ENCODE measurements around the gene MEGF6.
A peak's percentile ranks its signal among the peaks of the same experiment; 100 is the strongest.

The MEGF6 gene

DNA sequence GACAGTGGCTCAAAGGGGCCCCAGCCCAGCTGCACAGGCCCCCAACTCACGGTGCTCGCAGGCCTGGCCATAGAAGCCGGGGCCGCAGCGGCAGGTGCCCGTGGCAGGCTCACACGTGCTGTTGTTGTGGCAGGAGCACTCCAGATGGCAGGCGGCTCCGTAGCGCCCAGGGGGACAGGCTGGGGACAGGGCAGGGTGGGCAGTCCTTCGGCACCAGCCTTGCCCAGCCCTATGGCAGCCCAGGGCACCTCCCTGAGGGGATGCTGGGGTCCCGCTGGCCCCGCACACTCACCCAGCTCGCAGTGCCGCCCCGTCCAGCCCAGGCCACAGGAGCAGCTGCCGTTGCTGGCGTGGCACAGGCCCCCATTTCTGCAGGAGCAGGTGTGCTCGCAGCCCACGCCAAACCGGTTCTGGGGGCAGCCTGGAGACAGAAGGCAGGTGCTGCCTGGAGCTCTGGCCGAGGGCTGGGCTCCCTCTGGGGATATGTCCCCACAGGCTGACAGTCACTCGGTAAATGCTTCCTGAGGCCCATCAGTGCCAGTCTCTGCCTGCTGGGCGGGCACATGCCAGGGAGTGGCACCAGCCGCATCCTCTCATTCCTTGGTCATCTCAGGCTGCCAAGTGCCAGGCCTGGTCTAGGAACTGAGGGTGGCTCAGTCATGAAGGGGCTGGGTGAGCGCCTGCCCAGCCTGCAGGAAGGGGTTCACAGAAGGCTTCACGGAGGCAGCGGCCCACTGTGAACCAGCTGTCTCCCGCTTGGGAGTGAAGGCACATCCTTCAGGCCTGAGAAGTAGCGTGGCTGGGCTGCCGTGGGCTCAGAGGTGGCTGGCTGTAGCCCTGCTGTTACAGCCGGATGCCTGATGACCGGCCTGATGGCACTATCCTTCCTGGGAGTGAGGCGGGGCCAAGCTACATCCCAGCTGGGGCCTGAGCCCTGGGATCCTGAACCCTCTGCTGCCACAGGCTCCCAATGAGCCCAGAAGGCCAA lies 116.7 kb downstream of the MEGF6 start:
- no peak overlapping the region for H3K4me3 Mint-ChIP-seq
- no peak for DNase-seq (ENCODE audit: low spot score)
- H3K36me3 Mint-ChIP-seq (ENCODE audit: low read depth): no peaks in the 10 kb centered on the region
- no peak overlapping the region for H3K27ac Mint-ChIP-seq
- H3K27me3 Mint-ChIP-seq (ENCODE audit: low read depth): no peaks in the 10 kb centered on the region
- H3K4me1 Mint-ChIP-seq (ENCODE audit: low read depth): peaks cover 2% of the 10 kb centered on the region
- H3K9me3 Mint-ChIP-seq: no peaks in the 10 kb centered on the region

DNA sequence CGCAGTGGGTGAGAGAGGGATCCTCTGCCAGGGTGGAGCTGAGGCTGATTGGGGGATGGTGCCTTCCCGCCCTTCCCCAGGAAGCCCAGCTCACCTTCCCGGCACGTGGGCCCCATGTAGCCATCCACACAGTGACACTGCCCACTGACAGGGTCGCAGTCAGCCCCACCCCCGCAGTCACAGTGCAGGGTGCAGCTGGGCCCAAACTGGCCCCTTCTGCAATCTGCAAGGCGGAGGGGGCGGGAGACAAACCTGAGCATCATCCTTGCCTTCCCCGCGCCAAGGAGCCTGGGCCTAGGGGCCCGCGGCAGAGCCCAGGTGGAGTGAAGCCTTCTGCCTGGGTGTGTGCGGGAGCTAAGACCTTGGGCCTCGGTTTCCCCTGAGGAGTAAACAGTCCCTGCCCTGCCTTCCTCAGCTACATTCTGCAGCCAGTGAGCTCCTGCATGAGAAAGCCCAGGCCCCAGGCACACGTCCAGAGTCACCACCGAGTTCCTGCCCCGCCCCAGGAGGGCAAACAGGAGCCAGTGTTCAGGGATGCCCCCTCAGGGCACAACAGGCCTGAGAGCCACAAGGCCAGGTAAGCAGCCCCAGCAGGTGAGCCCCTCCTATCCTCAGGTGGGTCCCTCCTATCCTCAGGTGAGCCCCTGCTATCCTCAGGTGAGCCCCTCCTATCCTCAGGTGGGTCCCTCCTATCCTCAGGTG lies 118.6 kb downstream of the MEGF6 start:
- Mint-ChIP-seq H3K4me1 (ENCODE audit: low read depth) (peaks cover 2% of the 10 kb centered on the region), H3K9me3 (peaks cover 6% of the 10 kb centered on the region), H3K27me3 (ENCODE audit: low read depth) (no peaks in the 10 kb centered on the region), H3K27ac (no peak overlapping the region), H3K4me3 (no peak overlapping the region), H3K36me3 (ENCODE audit: low read depth) (no peaks in the 10 kb centered on the region)
- no peak for DNase-seq (ENCODE audit: low spot score)

DNA sequence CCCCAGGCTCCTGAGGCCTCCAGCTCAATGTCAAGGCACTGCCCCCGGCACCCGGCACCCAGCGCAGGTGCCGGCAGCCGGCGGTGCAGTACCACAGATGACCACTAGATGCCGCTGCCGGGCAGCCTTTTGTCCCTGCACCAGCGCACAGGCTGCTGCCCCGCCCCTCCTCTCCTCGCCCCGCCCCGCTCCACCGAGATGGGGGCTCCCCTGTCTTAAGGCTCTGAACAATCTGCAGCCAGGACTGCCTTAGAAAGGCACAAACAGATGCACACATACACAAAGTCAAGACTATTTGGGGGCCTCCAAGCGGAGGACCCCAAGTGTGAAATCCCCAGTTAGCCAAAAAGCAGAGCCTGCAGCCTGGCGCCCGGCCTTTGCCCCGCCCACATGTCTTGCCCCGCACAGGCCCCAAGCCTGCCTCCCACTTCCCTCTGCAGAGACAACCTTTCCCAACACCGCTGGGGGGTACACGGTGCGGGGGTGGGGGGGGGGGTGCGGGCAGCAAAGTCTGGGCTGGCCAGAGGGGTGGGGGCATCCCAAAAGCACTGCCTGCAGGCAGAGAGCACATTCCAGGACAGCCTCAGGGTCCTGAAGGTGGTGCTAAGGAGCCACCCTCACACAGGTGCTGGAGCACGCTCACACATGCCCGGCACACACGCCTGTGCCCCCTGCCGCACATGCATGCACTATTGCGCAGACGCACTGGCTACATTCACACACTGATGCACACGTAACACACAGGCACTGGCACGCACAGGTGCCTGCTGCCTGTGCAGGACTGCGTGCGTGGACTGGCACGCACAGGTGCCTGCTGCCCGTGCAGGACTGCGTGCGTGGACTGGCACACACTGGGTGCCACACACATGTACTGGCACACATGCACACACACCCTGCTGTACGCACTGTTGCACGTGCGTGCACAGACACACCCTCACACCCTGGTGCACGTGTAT lies 119.7 kb downstream of the MEGF6 start:
- Mint-ChIP-seq H3K4me1 (ENCODE audit: low read depth) (peaks cover 2% of the 10 kb centered on the region), H3K27me3 (ENCODE audit: low read depth) (no peaks in the 10 kb centered on the region), H3K36me3 (ENCODE audit: low read depth) (no peaks in the 10 kb centered on the region), H3K27ac (no peak overlapping the region), H3K4me3 (no peak overlapping the region), H3K9me3 (peaks cover 6% of the 10 kb centered on the region)
- DNase-seq (ENCODE audit: low spot score): peak; percentile 71

DNA sequence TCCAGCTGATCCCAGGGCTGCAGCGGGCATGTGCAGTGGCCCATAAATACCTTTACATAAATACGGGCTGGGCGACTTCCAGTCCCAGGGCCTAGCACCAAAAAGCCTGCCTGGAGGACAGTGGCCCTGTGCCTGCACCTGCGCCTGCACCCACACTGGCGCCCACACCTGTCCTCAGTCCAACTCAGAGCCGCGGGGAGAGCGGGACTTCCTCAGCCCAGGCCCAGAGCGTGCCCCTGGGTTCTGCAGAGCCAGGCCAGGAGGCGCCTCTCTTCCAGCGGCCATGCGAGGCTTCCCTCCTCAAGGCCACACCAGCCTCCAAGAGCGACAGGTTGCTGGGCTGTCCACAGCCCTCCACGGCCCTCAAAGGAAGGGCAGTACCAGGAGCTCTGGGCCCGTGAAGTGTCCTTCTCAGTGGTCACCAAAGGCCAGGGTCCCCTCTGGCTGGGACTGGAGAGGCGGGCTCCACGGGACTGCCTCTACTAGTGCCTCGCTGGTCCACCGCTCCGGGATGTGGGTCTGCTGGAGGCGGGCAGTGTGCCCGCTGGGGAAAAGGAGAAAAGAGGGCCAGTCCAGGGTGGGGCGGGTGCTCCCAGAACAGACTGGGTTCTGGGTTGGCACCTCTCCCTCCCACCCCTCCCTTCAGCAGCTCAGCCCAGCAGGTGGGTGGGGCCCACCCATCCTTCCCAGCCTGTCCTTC lies 121.1 kb downstream of the MEGF6 start:
- H3K4me3 Mint-ChIP-seq: no peak overlapping the region
- H3K27ac Mint-ChIP-seq: no peak overlapping the region

DNA sequence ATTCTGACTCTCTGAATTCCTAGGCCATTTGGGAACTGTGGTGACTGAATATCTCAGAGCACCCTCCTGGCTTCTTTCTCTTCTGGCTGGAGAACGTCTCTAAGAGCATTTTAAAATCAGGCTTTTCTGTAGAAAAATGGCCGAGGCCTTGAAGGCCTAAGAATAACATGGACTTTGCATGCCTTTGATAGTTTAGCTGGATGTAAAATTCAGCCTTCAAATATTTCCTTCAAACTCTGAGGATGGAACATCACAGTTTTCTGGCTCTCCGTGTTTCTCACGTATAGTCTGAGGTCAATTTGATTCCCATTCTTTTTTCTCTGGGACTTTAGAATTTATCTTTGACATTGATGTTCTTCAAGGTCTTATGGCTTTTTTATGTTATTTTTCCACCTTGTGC lies 122.9 kb downstream of the MEGF6 start:
- DNase-seq (ENCODE audit: low spot score): no peak
- Mint-ChIP-seq H3K4me1 (ENCODE audit: low read depth) (peaks cover 2% of the 10 kb centered on the region), H3K36me3 (ENCODE audit: low read depth) (no peaks in the 10 kb centered on the region), H3K27ac (no peak overlapping the region), H3K9me3 (peaks cover 6% of the 10 kb centered on the region), H3K27me3 (ENCODE audit: low read depth) (no peaks in the 10 kb centered on the region), H3K4me3 (no peak overlapping the region)

More for the DNA sequence above, 121.1 kb downstream of the MEGF6 start:
- Mint-ChIP-seq H3K27me3 (ENCODE audit: low read depth) (no peaks in the 10 kb centered on the region), H3K4me1 (ENCODE audit: low read depth) (peaks cover 2% of the 10 kb centered on the region), H3K9me3 (peaks cover 6% of the 10 kb centered on the region), H3K36me3 (ENCODE audit: low read depth) (no peaks in the 10 kb centered on the region)
- DNase-seq (ENCODE audit: low spot score): no peak

DNA sequence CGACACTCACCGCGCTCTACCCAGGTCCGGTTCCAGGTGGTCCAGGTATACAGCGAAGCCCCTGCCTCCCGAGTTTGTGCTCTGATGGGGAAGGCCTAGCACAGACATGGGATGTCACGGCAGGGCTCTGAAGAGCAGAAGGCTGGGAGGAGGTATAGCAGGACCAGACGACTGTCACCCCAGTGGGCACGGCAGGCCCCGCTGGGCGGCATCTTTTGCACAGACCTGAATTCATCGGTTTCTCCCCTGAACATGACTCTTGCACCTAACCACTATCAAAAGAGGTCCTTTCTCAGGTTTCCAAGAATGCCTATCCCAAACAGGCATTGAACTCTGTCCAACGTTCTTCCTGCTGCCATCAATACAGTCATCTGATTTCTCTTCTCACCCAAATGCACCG lies 126.3 kb downstream of the MEGF6 start:
- Mint-ChIP-seq H3K27me3 (ENCODE audit: low read depth) (no peaks in the 10 kb centered on the region), H3K4me3 (no peak overlapping the region)

DNA sequence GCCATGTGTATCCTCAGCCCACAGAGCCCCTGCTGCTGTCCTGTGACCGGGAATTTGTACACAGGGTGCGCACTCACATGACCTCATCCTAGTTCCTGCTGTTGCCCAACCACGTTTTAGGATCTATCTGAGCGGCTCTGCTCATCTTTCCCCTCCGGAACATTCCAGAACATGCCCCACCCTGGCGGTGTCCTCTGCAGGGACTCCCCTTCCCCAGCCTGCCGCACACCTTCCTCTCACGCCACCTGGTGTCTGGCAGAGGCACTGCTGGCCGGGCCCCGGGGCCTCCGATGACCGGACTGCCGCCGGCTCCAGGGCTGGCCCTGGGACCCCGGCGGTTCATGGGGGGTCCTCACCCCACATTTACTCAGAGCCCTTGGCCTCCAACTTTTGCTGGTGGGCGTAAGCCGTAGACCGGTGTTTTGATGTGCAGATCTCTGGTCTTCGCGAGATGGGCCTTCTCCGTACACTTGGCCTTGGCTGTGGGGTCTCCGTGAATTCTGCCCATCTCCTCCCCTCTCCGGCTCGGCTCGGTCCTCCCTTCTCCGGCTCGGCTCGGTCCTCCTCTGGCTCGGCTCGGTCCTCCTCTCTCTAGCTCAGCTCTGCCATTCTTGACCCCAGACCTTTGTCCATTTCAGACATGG lies 127.4 kb downstream of the MEGF6 start:
- Mint-ChIP-seq H3K9me3 (peaks cover 4% of the 10 kb centered on the region), H3K27ac (no peak overlapping the region), H3K4me3 (no peak overlapping the region), H3K27me3 (ENCODE audit: low read depth) (no peaks in the 10 kb centered on the region), H3K36me3 (ENCODE audit: low read depth) (no peaks in the 10 kb centered on the region), H3K4me1 (ENCODE audit: low read depth) (no peaks in the 10 kb centered on the region)
- DNase-seq (ENCODE audit: low spot score): peak; percentile 12

More for the DNA sequence above, 126.3 kb downstream of the MEGF6 start:
- H3K4me1 Mint-ChIP-seq (ENCODE audit: low read depth): no peaks in the 10 kb centered on the region
- no peak for DNase-seq (ENCODE audit: low spot score)
- H3K36me3 Mint-ChIP-seq (ENCODE audit: low read depth): no peaks in the 10 kb centered on the region
- peaks cover 6% of the 10 kb centered on the region for H3K9me3 Mint-ChIP-seq
- H3K27ac Mint-ChIP-seq: no peak overlapping the region

DNA sequence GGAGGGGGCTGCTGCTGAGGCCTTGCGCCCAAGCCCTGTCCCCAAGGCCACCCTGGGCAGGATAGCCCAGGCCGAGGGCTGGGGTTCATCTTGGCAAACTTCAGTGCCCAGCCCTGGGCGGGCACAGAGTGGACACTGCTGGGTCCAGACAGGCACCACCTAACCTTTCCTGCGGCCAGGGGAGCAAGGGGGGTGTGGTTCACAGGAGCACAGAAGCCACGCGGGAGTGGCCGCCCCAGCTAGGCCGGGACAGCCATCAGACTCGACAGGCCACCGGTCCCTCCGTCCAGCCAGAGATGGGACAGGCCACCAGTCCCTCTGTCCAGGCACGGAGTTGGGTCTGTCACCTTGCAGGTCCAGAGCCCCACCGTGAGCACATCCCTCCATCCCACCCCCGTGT lies 127.9 kb downstream of the MEGF6 start:
- no peak overlapping the region for H3K4me3 Mint-ChIP-seq
- H3K9me3 Mint-ChIP-seq: no peaks in the 10 kb centered on the region
- H3K27me3 Mint-ChIP-seq (ENCODE audit: low read depth): no peaks in the 10 kb centered on the region
- DNase-seq (ENCODE audit: low spot score): no peak
- H3K27ac Mint-ChIP-seq: no peak overlapping the region
- no peaks in the 10 kb centered on the region for H3K36me3 Mint-ChIP-seq (ENCODE audit: low read depth)
- H3K4me1 Mint-ChIP-seq (ENCODE audit: low read depth): no peaks in the 10 kb centered on the region

DNA sequence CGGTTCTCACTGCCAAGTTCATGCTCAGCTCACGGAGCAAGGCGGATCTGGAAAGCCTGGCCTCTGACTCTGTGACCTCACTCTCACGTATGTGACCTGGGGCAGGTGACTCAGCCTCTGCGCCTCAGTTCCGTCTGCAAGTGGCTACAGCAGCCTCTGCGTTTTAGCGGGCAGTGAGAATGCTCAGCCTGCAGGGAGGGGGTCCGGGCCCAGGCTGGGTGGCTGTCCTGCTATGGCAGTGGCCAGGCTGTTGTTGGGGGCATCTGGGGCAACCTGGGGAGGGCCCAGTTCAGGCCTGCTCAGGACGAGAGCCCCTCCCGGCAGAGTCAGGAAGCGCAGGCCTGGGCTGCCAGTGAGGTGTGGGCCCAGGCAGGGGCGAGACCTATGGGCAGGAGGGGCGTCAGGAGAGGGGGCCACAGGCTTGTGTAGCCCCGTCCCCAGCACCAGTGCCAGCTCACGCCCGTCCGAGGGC lies 128.9 kb downstream of the MEGF6 start:
- H3K27ac Mint-ChIP-seq: no peak overlapping the region
- H3K4me3 Mint-ChIP-seq: no peak overlapping the region
- H3K4me1 Mint-ChIP-seq (ENCODE audit: low read depth): no peaks in the 10 kb centered on the region
- no peak for DNase-seq (ENCODE audit: low spot score)
- no peaks in the 10 kb centered on the region for H3K27me3 Mint-ChIP-seq (ENCODE audit: low read depth)
- H3K36me3 Mint-ChIP-seq (ENCODE audit: low read depth): no peaks in the 10 kb centered on the region
- no peaks in the 10 kb centered on the region for H3K9me3 Mint-ChIP-seq

DNA sequence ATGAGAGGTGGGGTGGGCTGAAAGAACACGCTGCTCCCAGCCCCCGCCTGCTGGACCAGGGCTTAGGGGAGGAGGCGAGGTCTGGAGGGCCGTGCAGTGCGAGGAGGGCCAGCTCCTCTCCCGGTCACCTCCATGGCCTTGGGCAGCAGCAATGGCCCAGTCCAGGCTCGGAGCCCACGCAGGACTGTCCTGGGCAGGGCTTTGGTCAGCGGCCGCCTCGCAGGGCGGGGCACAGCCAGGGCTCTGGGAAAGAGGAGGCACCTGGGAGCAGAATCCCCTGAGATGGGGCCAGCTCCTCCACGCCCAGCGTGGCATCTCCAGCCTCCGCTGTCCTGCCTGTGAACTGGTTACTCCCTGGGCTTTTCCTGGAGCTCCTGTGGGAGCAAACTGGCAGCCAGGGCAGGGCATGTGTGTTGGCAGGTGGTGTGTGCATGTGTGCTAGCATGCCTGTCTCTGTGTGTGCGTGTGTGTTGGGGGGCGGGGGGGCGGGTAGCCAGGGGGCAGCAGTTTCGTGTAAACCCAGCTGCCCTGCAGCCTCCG lies 129.4 kb downstream of the MEGF6 start:
- no peak for DNase-seq (ENCODE audit: low spot score)
- Mint-ChIP-seq H3K9me3 (no peaks in the 10 kb centered on the region), H3K27me3 (ENCODE audit: low read depth) (no peaks in the 10 kb centered on the region), H3K4me3 (no peak overlapping the region), H3K36me3 (ENCODE audit: low read depth) (no peaks in the 10 kb centered on the region), H3K4me1 (ENCODE audit: low read depth) (no peaks in the 10 kb centered on the region), H3K27ac (no peak overlapping the region)

DNA sequence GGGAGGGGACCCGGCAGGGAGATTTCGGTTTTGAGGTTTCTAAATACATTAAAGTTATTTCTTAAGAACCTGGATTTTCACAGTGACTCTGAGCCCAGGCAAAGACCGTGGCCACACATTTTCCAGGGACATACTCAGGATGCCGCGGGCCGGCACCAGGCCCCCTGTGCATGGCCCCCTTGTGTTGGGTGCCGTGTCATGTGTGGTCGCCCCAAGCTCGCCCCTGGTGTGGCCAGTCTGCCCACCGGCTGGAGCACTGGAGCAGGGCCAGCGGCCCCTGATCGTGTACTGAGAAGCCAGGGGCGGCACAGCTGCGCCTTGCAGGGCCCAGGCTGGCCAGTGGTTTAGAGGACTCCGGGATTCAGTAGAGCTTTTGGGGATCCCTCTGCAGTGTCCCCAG lies 130.3 kb downstream of the MEGF6 start:
- Mint-ChIP-seq H3K27me3 (ENCODE audit: low read depth) (no peaks in the 10 kb centered on the region), H3K36me3 (ENCODE audit: low read depth) (no peaks in the 10 kb centered on the region), H3K9me3 (no peaks in the 10 kb centered on the region)

DNA sequence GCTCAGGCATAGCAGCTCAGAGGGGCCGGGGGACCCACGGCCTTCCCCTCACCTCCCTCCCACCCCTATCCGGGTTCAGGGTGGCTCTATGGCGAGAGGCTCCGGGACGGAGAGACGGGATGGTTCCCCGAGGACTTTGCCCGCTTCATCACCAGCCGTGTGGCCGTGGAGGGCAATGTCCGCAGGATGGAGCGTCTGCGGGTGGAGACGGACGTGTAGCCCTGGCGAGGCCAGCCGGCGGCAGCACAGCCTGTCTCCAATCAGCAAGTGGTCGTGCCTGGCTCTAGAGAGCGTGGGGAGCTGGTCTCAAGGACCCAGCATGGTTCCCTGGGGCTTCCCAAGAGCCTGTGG lies 131.0 kb downstream of the MEGF6 start:
- H3K27ac Mint-ChIP-seq: no peak overlapping the region
- no peak overlapping the region for H3K4me3 Mint-ChIP-seq
- no peak for DNase-seq (ENCODE audit: low spot score)
- no peaks in the 10 kb centered on the region for H3K9me3 Mint-ChIP-seq
- no peaks in the 10 kb centered on the region for H3K36me3 Mint-ChIP-seq (ENCODE audit: low read depth)
- H3K27me3 Mint-ChIP-seq (ENCODE audit: low read depth): no peaks in the 10 kb centered on the region
- no peaks in the 10 kb centered on the region for H3K4me1 Mint-ChIP-seq (ENCODE audit: low read depth)

More for the DNA sequence above, 130.3 kb downstream of the MEGF6 start:
- H3K4me1 Mint-ChIP-seq (ENCODE audit: low read depth): no peaks in the 10 kb centered on the region
- H3K4me3 Mint-ChIP-seq: no peak overlapping the region
- no peak overlapping the region for H3K27ac Mint-ChIP-seq
- no peak for DNase-seq (ENCODE audit: low spot score)
